Mesenchymal stem cell (in vitro differentiated cells and primary cell): Measurements from ENCODE around the gene NR1I3.

ENCODE experiments used
- DNase-seq: peaks from one replicate; pipeline ENCODE4 v3.0.0-alpha.2; 2013
- H2AFZ ChIP-seq: one replicate; pipeline ENCODE4 v1.6.1; 2013; ENCODE audit warnings: low read depth, mild to moderate bottlenecking, control low read depth, inconsistent platforms, low read length, moderate library complexity
- H2AK5ac ChIP-seq: 2 replicates; pipeline ENCODE4 v1.6.1; 2013; ENCODE audit warnings: low read length, moderate library complexity, mild to moderate bottlenecking, inconsistent platforms; ENCODE audit not compliant: severe bottlenecking
- H2BK120ac ChIP-seq: one replicate; pipeline ENCODE4 v1.6.1; 2013; ENCODE audit warnings: low read depth, mild to moderate bottlenecking, inconsistent platforms, low read length, moderate library complexity
- H2BK12ac ChIP-seq, 2 experiments: one replicate each; pipeline ENCODE4 v1.6.1; 2013; ENCODE audit warnings: inconsistent platforms in 2 of 2, low read length in 2 of 2, mild to moderate bottlenecking in 2 of 2, moderate library complexity in 2 of 2, control low read depth in 1 of 2
- H2BK15ac ChIP-seq: one replicate; pipeline ENCODE4 v1.6.1; 2013; ENCODE audit warnings: mild to moderate bottlenecking, low read depth, inconsistent platforms; ENCODE audit not compliant: poor library complexity, severe bottlenecking
- H2BK5ac ChIP-seq: 2 replicates; pipeline ENCODE4 v1.6.1; 2013; ENCODE audit warnings: low read depth, mild to moderate bottlenecking, low read length, control low read depth, inconsistent platforms; ENCODE audit not compliant: poor library complexity, severe bottlenecking
- H3K14ac ChIP-seq, 2 experiments: one replicate each; pipeline ENCODE4 v1.6.1; 2013; ENCODE audit warnings: inconsistent platforms in 2 of 2, low read length in 2 of 2, control low read depth in 1 of 2, mild to moderate bottlenecking in 1 of 2, moderate library complexity in 1 of 2
- H3K18ac ChIP-seq, 2 experiments: one replicate each; pipeline ENCODE4 v1.6.1; 2013; ENCODE audit warnings: inconsistent platforms in 2 of 2, low read length in 2 of 2, control low read depth in 1 of 2, low read depth in 1 of 2, mild to moderate bottlenecking in 1 of 2
- H3K23ac ChIP-seq, 2 experiments: one replicate each; pipeline ENCODE4 v1.6.1; 2013; ENCODE audit warnings: inconsistent platforms in 2 of 2, low read length in 2 of 2, mild to moderate bottlenecking in 2 of 2, moderate library complexity in 2 of 2, control low read depth in 1 of 2
- H3K27ac ChIP-seq: 2 replicates; pipeline ENCODE4 v1.5.1; 2013; ENCODE audit warnings: mild to moderate bottlenecking, moderate library complexity, low read length, control low read depth, inconsistent platforms; ENCODE audit not compliant: poor library complexity, severe bottlenecking
- H3K27me3 ChIP-seq, 2 experiments: 2 replicates each; pipeline versions ENCODE4 v1.6.1 to v1.7.0; 2013; ENCODE audit warnings: low read length in 2 of 2, mild to moderate bottlenecking in 2 of 2, moderate library complexity in 2 of 2, control low read depth in 1 of 2, inconsistent platforms in 1 of 2; ENCODE audit not compliant: control insufficient read depth in 1 of 2, insufficient read depth in 1 of 2
- H3K36me3 ChIP-seq, 2 experiments: 2 replicates each; pipeline versions ENCODE4 v1.6.1 to v1.7.0; 2013; ENCODE audit warnings: low read length in 2 of 2, control low read depth in 1 of 2, inconsistent platforms in 1 of 2, low read depth in 1 of 2, mild to moderate bottlenecking in 1 of 2; ENCODE audit not compliant: insufficient read depth in 2 of 2, control insufficient read depth in 1 of 2
- H3K4ac ChIP-seq, 2 experiments: one replicate each; pipeline ENCODE4 v1.6.1; 2013; ENCODE audit warnings: inconsistent platforms in 2 of 2, low read length in 2 of 2, mild to moderate bottlenecking in 2 of 2, moderate library complexity in 2 of 2, control low read depth in 1 of 2, low read depth in 1 of 2
- H3K4me1 ChIP-seq: 2 replicates; pipeline ENCODE4 v1.6.1; 2013; ENCODE audit warnings: low read depth, low read length, control low read depth; ENCODE audit not compliant: control insufficient read depth, insufficient read depth
- H3K4me2 ChIP-seq: 2 replicates; pipeline ENCODE4 v1.6.1; 2013; ENCODE audit warnings: low read length, mild to moderate bottlenecking, inconsistent platforms; ENCODE audit not compliant: poor library complexity, severe bottlenecking
- H3K4me3 ChIP-seq, 2 experiments: 2 replicates each; pipeline versions ENCODE4 v1.5.1 to v1.7.0; 2013; ENCODE audit warnings: low read length in 2 of 2, mild to moderate bottlenecking in 2 of 2, control low read depth in 1 of 2, low read depth in 1 of 2; ENCODE audit not compliant: insufficient read depth in 1 of 2
- H3K79me1 ChIP-seq: replicated peaks from 2 replicates; pipeline ENCODE4 v1.6.1; 2013; ENCODE audit warnings: mild to moderate bottlenecking, control low read depth, low read length, inconsistent platforms; ENCODE audit not compliant: poor library complexity, severe bottlenecking
- H3K9ac ChIP-seq: 2 replicates; pipeline ENCODE4 v1.7.0; 2013; ENCODE audit warnings: mild to moderate bottlenecking, low read length, moderate library complexity
- H3K9me3 ChIP-seq: 2 replicates; pipeline ENCODE4 v1.7.0; 2013; ENCODE audit warnings: mild to moderate bottlenecking, low read length; ENCODE audit not compliant: control insufficient read depth
- H4K8ac ChIP-seq: one replicate; pipeline ENCODE4 v1.6.1; 2013; ENCODE audit warnings: inconsistent platforms, mild to moderate bottlenecking, low read length, moderate library complexity
- H4K91ac ChIP-seq: one replicate; pipeline ENCODE4 v1.6.1; 2013; ENCODE audit warnings: mild to moderate bottlenecking, low read length, inconsistent platforms
- WGBS: methylation state at CpG from one replicate; pipeline ENCODE4 v1.1.7; 2013; ENCODE audit warnings: mixed read lengths; 5-methylcytosine and 5-hydroxymethylcytosine counted together

Gene NR1I3

GRCh38 chr1:161207173-161207572, 30.8 kb downstream of the NR1I3 start:
- Histone ChIP-seq H2BK120ac (no peak overlapping the region), H3K79me1 (peaks cover 27% of the 10 kb centered on the region), H2BK5ac (no peak overlapping the region), H2AFZ (no peak overlapping the region), H2BK12ac (no peak overlapping the region), H3K9me3 (no peaks in the 10 kb centered on the region), H4K91ac (no peak overlapping the region), H3K4me2 (no peak overlapping the region), H3K4me1 (peaks cover 7% of the 10 kb centered on the region), H3K4me3 (no peak overlapping the region), H3K36me3 (peaks cover 39 to 67% of the 10 kb centered on the region in 2 experiments), H4K8ac (no peak overlapping the region), H2BK15ac (no peak overlapping the region), H3K27ac (no peak overlapping the region), H3K27me3 (no peaks in the 10 kb centered on the region), H2AK5ac (no peak overlapping the region), H3K18ac (no peak overlapping the region), H3K23ac (no peak overlapping the region), H3K14ac (no peak overlapping the region), H3K4ac (no peak overlapping the region), H3K9ac (peak overlapping the region; percentile 42)
- 71% methylated on average over 8 of the region's 8 CpGs for WGBS
- peak; percentile 93 for DNase-seq

GRCh38 chr1:161206411-161207140, 31.4 kb downstream of the NR1I3 start:
- Histone ChIP-seq H3K36me3 (peaks cover 34 to 61% of the 10 kb centered on the region in 2 experiments), H2BK120ac (no peak overlapping the region), H3K27me3 (no peaks in the 10 kb centered on the region), H3K4me3 (no peak overlapping the region), H3K27ac (no peak overlapping the region), H2BK12ac (no peak overlapping the region), H3K4me2 (no peak overlapping the region), H3K79me1 (peaks cover 26% of the 10 kb centered on the region), H3K14ac (no peak overlapping the region), H3K9me3 (no peaks in the 10 kb centered on the region), H2AFZ (no peak overlapping the region), H4K91ac (no peak overlapping the region), H3K9ac (peak overlapping the region; percentile 42), H3K4ac (no peak overlapping the region), H3K18ac (no peak overlapping the region), H2BK5ac (no peak overlapping the region), H3K4me1 (peaks cover 9% of the 10 kb centered on the region), H2AK5ac (no peak overlapping the region), H2BK15ac (no peak overlapping the region), H4K8ac (no peak overlapping the region), H3K23ac (no peak overlapping the region)
- 77% methylated on average over 12 of the region's 12 CpGs for WGBS
- peak; percentile 84 for DNase-seq

- Histone ChIP-seq H2AFZ (peak within 1 kb of the TSS; percentile 97), H3K4ac (peak within 1 kb of the TSS; percentile 94 to 99), H2BK5ac (no peak within 1 kb of the TSS), H3K27ac (peak within 1 kb of the TSS; percentile 78), H2BK12ac (peak within 1 kb of the TSS; percentile 75 to 85), H3K4me2 (peak within 1 kb of the TSS; percentile 57), H3K9ac (peak within 1 kb of the TSS; percentile 95), H3K4me3 (peak within 1 kb of the TSS; percentile 79 to 91), H4K8ac (peak within 1 kb of the TSS; percentile 99), H2BK120ac (peak within 1 kb of the TSS; percentile 95), H3K4me1 (peaks cover 17% of the 10 kb centered on the region), H3K23ac (peak within 1 kb of the TSS; percentile 10 to 43), H3K27me3 (no peaks in the 10 kb centered on the region), H3K14ac (peak within 1 kb of the TSS in 1 of 2 experiments; percentile 87), H4K91ac (peak within 1 kb of the TSS; percentile 94), H2BK15ac (peak within 1 kb of the TSS; percentile 88), H3K9me3 (no peaks in the 10 kb centered on the region), H3K79me1 (peaks cover 12% of the 10 kb centered on the region), H2AK5ac (peak within 1 kb of the TSS; percentile 66), H3K36me3 (peaks cover 10 to 27% of the 10 kb centered on the region in 2 experiments), H3K18ac (peak within 1 kb of the TSS; percentile 93 to 99)
- peak; percentile 99 for DNase-seq
- WGBS = 3% methylated on average over 49 of the region's 53 CpGs
These were observed 35.9 kb downstream of the NR1I3 start, which contains the start of gene NDUFS2 for GRCh38 chr1:161201836-161202712. TSS of gene NDUFS2 (plus strand) at chr1:161202367. CDS start at chr1:161202386, 19 bp downstream.
